Measurements from ENCODE around the gene SH3TC2.

DNA sequence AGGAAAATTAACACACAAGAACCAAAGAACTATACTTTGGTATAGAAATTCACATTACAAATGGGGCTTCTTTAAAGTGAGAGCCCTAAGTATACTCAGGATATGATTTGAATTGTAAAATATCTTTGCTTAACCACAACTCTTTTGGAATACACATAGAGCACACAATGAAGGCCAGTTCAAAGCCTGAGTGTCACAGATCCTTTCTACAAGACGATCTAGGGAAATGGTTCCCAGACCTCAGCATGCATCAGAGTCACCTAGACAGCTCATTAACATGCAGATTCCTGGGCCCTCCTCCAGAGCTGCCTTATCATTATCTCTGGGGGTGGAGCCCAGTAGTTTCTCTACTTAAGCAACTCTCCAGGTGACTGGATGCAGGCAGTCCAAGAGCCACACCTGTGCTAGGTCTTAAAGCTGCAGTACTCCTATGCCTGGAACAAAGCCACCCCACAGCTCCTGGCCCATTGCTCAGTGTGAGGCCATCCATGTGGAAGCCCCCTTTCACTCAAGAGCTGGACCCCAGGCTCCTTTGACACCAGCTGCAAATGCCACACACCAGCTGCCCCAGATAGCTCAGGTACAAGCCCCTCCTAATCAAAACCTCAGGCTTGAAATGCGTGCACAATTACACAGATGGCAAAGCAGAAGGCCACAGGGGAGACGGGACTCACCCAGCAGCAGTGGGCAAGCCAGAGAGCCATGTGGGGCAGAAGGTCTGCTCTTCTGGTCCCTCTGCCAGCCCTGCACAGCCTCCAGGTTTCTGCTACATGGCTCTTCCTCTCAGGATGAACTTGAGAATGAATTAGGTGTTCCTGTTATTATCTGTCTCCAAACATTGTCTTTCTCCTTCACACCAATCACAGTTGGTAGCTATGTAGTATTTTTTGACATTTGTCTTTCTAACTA, 106.1 kb downstream of the SH3TC2 start:
- TF ChIP-seq, protein P1, sequence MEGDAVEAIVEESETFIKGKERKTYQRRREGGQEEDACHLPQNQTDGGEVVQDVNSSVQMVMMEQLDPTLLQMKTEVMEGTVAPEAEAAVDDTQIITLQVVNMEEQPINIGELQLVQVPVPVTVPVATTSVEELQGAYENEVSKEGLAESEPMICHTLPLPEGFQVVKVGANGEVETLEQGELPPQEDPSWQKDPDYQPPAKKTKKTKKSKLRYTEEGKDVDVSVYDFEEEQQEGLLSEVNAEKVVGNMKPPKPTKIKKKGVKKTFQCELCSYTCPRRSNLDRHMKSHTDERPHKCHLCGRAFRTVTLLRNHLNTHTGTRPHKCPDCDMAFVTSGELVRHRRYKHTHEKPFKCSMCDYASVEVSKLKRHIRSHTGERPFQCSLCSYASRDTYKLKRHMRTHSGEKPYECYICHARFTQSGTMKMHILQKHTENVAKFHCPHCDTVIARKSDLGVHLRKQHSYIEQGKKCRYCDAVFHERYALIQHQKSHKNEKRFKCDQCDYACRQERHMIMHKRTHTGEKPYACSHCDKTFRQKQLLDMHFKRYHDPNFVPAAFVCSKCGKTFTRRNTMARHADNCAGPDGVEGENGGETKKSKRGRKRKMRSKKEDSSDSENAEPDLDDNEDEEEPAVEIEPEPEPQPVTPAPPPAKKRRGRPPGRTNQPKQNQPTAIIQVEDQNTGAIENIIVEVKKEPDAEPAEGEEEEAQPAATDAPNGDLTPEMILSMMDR (IDR thresholded peaks at IDR 0.05): no peak
- no peak for TF ChIP-seq POLR2A (IDR thresholded peaks at IDR 0.05)
